B cell (primary cell): ENCODE measurements around the gene SCFD2. TPM values are rescaled to one million over a fixed set of nuclear protein-coding genes. Genes with fewer than 3 reads are reported as not detected.

Source experiments
- ATAC-seq: fragments of 200-7000 bp; cut with Tn5 transposase; one replicate; pipeline ENCODE4 v1.10.0; 2021; ENCODE audit warnings: low read depth, mild to moderate bottlenecking, moderate number of reproducible peaks, moderate library complexity
- CTCF ChIA-PET: fragments of 350-600 bp; sonication (Branson Sonifier 250); formaldehyde crosslinking; loops from one replicate; lab custom pipeline; 2021; ENCODE audit warnings: antibody characterized with exemption, inconsistent platforms; lab: Charles Lee
- POLR2A ChIA-PET: fragments of 350-600 bp; sonication (Branson Sonifier 250); formaldehyde crosslinking; loops from one replicate; lab custom pipeline; 2021; ENCODE audit warnings: antibody characterized with exemption; lab: Charles Lee
- DNase-seq: peaks from one replicate; pipeline ENCODE4 v3.0.0; 2013
- H2AFZ ChIP-seq: 2 replicates; pipeline ENCODE4 v1.6.1; 2012; ENCODE audit warnings: mild to moderate bottlenecking, low read depth, low read length; ENCODE audit not compliant: insufficient read depth, poor library complexity, severe bottlenecking
- H3K27ac ChIP-seq, 2 donors: 1 replicate in 1 of 2; 2 replicates in 1 of 2; pipeline ENCODE4 v1.5.1; 2012 to 2013; ENCODE audit warnings: low read length in 2 of 2, mild to moderate bottlenecking in 2 of 2, moderate library complexity in 1 of 2
- H3K27me3 ChIP-seq, 4 experiments: fragments of 200-600 bp in 1 of 4; sonication (generic) in 1 of 4; replicated peaks in 1 of 4; 1 replicate in 2 of 4; 2 replicates in 2 of 4; pipeline versions ENCODE4 v1.6.1 to v1.7.0; 2013 to 2016; ENCODE audit warnings: low read length in 3 of 4, mild to moderate bottlenecking in 2 of 4, mixed read lengths in 1 of 4, moderate library complexity in 1 of 4; ENCODE audit not compliant: insufficient read depth in 4 of 4, control insufficient read depth in 3 of 4; ENCODE audit errors: control extremely low read depth in 1 of 4
- H3K36me3 ChIP-seq, 2 experiments: replicated peaks in 1 of 2; 1 replicate in 1 of 2; 2 replicates in 1 of 2; pipeline versions ENCODE4 v1.6.1 to v1.7.1; 2013; ENCODE audit warnings: low read length in 1 of 2; ENCODE audit not compliant: insufficient read depth in 2 of 2, control insufficient read depth in 1 of 2; ENCODE audit errors: control extremely low read depth in 1 of 2, extremely low read depth in 1 of 2
- H3K4me1 ChIP-seq, 2 donors: fragments of 200-600 bp in 1 of 2; sonication (generic) in 1 of 2; 1 replicate in 1 of 2; 2 replicates in 1 of 2; pipeline versions ENCODE4 v1.5.1 to v1.6.1; 2013 to 2017; ENCODE audit warnings: low read length in 2 of 2; ENCODE audit not compliant: control insufficient read depth in 2 of 2, insufficient read depth in 2 of 2
- H3K4me2 ChIP-seq: replicated peaks from 2 replicates; pipeline ENCODE3; 2012; ENCODE audit warnings: mild to moderate bottlenecking, low read depth, low read length; ENCODE audit not compliant: poor library complexity, severe bottlenecking
- H3K4me3 ChIP-seq, 5 experiments: fragments of 200-600 bp in 1 of 5; sonication (generic) in 1 of 5; 1 replicate in 3 of 5; 2 replicates in 2 of 5; pipeline versions ENCODE4 v1.5.1 to v1.7.0; 2011 to 2016; ENCODE audit warnings: low read length in 4 of 5, mild to moderate bottlenecking in 4 of 5, low read depth in 2 of 5, control low read depth in 1 of 5, moderate library complexity in 1 of 5; ENCODE audit not compliant: insufficient read depth in 1 of 5; ENCODE audit errors: control extremely low read depth in 1 of 5, extremely low read depth in 1 of 5
- H3K79me2 ChIP-seq: fragments of 200-600 bp; sonication (generic); one replicate; pipeline ENCODE4 v1.6.0; 2016; ENCODE audit warnings: low read length; ENCODE audit not compliant: control insufficient read depth, insufficient read depth
- H3K9ac ChIP-seq: fragments of 200-600 bp; sonication (generic); 2 replicates; pipeline ENCODE4 v1.6.1; 2017; ENCODE audit warnings: mild to moderate bottlenecking, low read length, moderate library complexity
- H3K9me3 ChIP-seq, 3 donors: one replicate each; pipeline versions ENCODE4 v1.6.1 to v1.7.1; 2013; ENCODE audit warnings: low read length in 2 of 3; ENCODE audit not compliant: control insufficient read depth in 2 of 3, insufficient read depth in 1 of 3; ENCODE audit errors: control extremely low read depth in 1 of 3
- H4K20me1 ChIP-seq: 2 replicates; pipeline ENCODE4 v1.6.0; 2012; ENCODE audit warnings: mild to moderate bottlenecking, low read length; ENCODE audit not compliant: insufficient read depth, control insufficient read depth, poor library complexity, severe bottlenecking
- H3K27ac Mint-ChIP-seq: one replicate; pipeline ENCODE4 v1.8.0; 2021; ENCODE audit warnings: mixed read lengths
- H3K27me3 Mint-ChIP-seq: one replicate; pipeline ENCODE4 v1.8.0; 2021; ENCODE audit warnings: mixed read lengths
- H3K4me1 Mint-ChIP-seq: one replicate; pipeline ENCODE4 v1.8.0; 2021; ENCODE audit warnings: mixed read lengths
- H3K4me3 Mint-ChIP-seq: one replicate; pipeline ENCODE4 v1.8.0; 2021; ENCODE audit warnings: mixed read lengths
- H3K9me3 Mint-ChIP-seq: one replicate; pipeline ENCODE4 v1.8.0; 2022; ENCODE audit warnings: mixed read lengths; ENCODE audit not compliant: insufficient read depth
- EZH2 ChIP-seq: IDR thresholded peaks from 2 replicates; pipeline ENCODE4 v1.6.1; 2012; ENCODE audit warnings: borderline replicate concordance, low read depth, mild to moderate bottlenecking, moderate library complexity, low read length; ENCODE audit not compliant: insufficient read depth, poor library complexity, severe bottlenecking
- WGBS: methylation state at CpG from one replicate; pipeline ENCODE4 v1.1.5; 2013; ENCODE audit warnings: missing lambda C conversion rate; ENCODE audit not compliant: insufficient coverage; 5-methylcytosine and 5-hydroxymethylcytosine counted together
- intact Hi-C: fragments of 100-400 bp; cut with micrococcal nuclease; formaldehyde crosslinking; loops from one replicate; pipeline ENCODE4 v1.10.0; 2022
- polyA plus RNA-seq: library from polyadenylated mRNA; depleted of rRNA; stranded (reverse); fragments of >200 nt; gene quantifications from 2 replicates; pipeline ENCODE4 v1.2.3, GENCODE V29; 2012
- total RNA-seq, 2 donors: library from RNA; stranded (reverse); fragments of 120-200 nt in 1 of 2; gene quantifications; 1 replicate in 1 of 2; 2 replicates in 1 of 2; pipeline versions ENCODE4 v1.2.3 to v1.2.4, GENCODE V29; 2013 to 2022
- TF ChIP-seq, protein P1 (sequence below): fragments of 200-600 bp; IDR thresholded peaks from one replicate; pipeline ENCODE4 v1.8.0; 2022; ENCODE audit warnings: antibody characterized with exemption, mild to moderate bottlenecking

Gene SCFD2
- total and polyA plus RNA-seq, 2 donors (not counting 1 experiment from before 2014, with no cell fraction given) = 12.8 to 20.4 TPM

GRCh38 chr4:53377319-53378170, 11.7 kb upstream of the SCFD2 start, which contains the start of gene FIP1L1:
Gene FIP1L1 (plus strand): TSS chr4:53377641. CDS start chr4:53377839, 198 bp downstream.
- H3K4me2 ChIP-seq = peak within 1 kb of the TSS; percentile 90
- H3K27ac Mint-ChIP-seq = peak within 1 kb of the TSS; percentile 99
- peaks cover 0 to 6% of the 10 kb centered on the region in 2 experiments for H3K36me3 ChIP-seq
- no peaks in the 10 kb centered on the region for H3K9me3 ChIP-seq
- H3K9ac ChIP-seq = peak within 1 kb of the TSS; percentile 95
- H3K27me3 Mint-ChIP-seq = no peaks in the 10 kb centered on the region
- peak within 1 kb of the TSS; percentile 100 for H3K4me3 Mint-ChIP-seq
- H3K27ac ChIP-seq = peak within 1 kb of the TSS; percentile 79 to 88
- H3K79me2 ChIP-seq = peaks cover 50% of the 10 kb centered on the region
- peak; percentile 97 for DNase-seq
- under 1% methylated on average over 85 of the region's 85 CpGs for WGBS
- ChIA-PET CTCF (interaction anchor here (0.6 kb wide), 1 partner anchor 56 kb away, joined by 4 read pairs; no protein-coding TSS in a partner anchor), POLR2A (interaction anchor here (1.3 kb wide), 1 partner anchor 686 kb away, joined by 4 read pairs; the partner anchor contains the start of gene CHIC2)
- H3K4me1 ChIP-seq = peaks cover 7 to 28% of the 10 kb centered on the region in 2 donors
- intact Hi-C loops = loop anchor here (1.0 to 2.0 kb wide), 2 partner anchors 11 to 665 kb away; partner anchors contain the start of gene SCFD2
- H4K20me1 ChIP-seq = peaks cover 28% of the 10 kb centered on the region
- peaks cover 33% of the 10 kb centered on the region for H3K4me1 Mint-ChIP-seq
- H3K4me3 ChIP-seq = peak within 1 kb of the TSS; percentile 74 to 95 (median 85)
- H2AFZ ChIP-seq = peak within 1 kb of the TSS; percentile 98
- TF ChIP-seq, protein P1, sequence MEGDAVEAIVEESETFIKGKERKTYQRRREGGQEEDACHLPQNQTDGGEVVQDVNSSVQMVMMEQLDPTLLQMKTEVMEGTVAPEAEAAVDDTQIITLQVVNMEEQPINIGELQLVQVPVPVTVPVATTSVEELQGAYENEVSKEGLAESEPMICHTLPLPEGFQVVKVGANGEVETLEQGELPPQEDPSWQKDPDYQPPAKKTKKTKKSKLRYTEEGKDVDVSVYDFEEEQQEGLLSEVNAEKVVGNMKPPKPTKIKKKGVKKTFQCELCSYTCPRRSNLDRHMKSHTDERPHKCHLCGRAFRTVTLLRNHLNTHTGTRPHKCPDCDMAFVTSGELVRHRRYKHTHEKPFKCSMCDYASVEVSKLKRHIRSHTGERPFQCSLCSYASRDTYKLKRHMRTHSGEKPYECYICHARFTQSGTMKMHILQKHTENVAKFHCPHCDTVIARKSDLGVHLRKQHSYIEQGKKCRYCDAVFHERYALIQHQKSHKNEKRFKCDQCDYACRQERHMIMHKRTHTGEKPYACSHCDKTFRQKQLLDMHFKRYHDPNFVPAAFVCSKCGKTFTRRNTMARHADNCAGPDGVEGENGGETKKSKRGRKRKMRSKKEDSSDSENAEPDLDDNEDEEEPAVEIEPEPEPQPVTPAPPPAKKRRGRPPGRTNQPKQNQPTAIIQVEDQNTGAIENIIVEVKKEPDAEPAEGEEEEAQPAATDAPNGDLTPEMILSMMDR = no peak
- TF ChIP-seq EZH2 = no peak
- peaks cover 0 to 2% (median 0%) of the 10 kb centered on the region in 4 experiments for H3K27me3 ChIP-seq
- H3K9me3 Mint-ChIP-seq = no peaks in the 10 kb centered on the region
- peak; percentile 92 for ATAC-seq
